HG02678 (cell line): Measurements from ENCODE around the gene TTLL8.

ENCODE experiments used
- ATAC-seq: cut with Tn5 transposase; IDR thresholded peaks from one replicate; pipeline ENCODE4 v1.9.1; 2021; ENCODE audit warnings: mild to moderate bottlenecking, moderate library complexity; ENCODE audit not compliant: unreplicated experiment

Gene TTLL8

GRCh38 chr22:49969751-49970527, 88.2 kb downstream of the TTLL8 start:
- no peak for ATAC-seq

- no peak for ATAC-seq
These were observed 89.1 kb downstream of the TTLL8 start for GRCh38 chr22:49968831-49969661.
